Suprapubic skin (tissue), 4 donors: ENCODE results near the gene PIGV. TPM values are rescaled to one million over a fixed set of nuclear protein-coding genes. Genes with fewer than 3 reads are reported as not detected.
"Not testable (repeated sequence)": the region's sequence is repeated elsewhere in the genome, so short reads cannot be mapped to it uniquely, and the experiment has no call there.

Experiments
- DNase-seq, 2 donors: peaks; one replicate each; pipeline ENCODE4 v3.0.0-alpha.2; 2019; ENCODE audit warnings: low spot score in 2 of 2
- H3K27ac ChIP-seq: fragments of 200-600 bp; sonication (generic); one replicate; pipeline ENCODE4 v1.5.1; 2019
- H3K27me3 ChIP-seq: fragments of 200-600 bp; sonication (generic); one replicate; pipeline ENCODE4 v1.5.1; 2019
- H3K36me3 ChIP-seq: fragments of 200-600 bp; sonication (generic); one replicate; pipeline ENCODE4 v1.5.1; 2019
- H3K4me1 ChIP-seq: fragments of 200-600 bp; sonication (generic); one replicate; pipeline ENCODE4 v1.5.1; 2019
- H3K4me3 ChIP-seq: fragments of 200-600 bp; sonication (generic); one replicate; pipeline ENCODE4 v1.5.1; 2019; ENCODE audit warnings: mild to moderate bottlenecking
- H3K9me3 ChIP-seq: fragments of 200-600 bp; sonication (generic); one replicate; pipeline ENCODE4 v1.5.1; 2019
- CTCF ChIP-seq, 2 donors: fragments of 200-600 bp in 1 of 2; fragments of 450-650 bp in 1 of 2; sonication (generic) in 1 of 2; IDR thresholded peaks; one replicate each; pipeline ENCODE4 v1.5.1; 2016 to 2019; ENCODE audit warnings: antibody characterized with exemption in 2 of 2, mild to moderate bottlenecking in 1 of 2, moderate library complexity in 1 of 2
- EP300 ChIP-seq: sonication (generic); formaldehyde crosslinking; IDR thresholded peaks from one replicate; pipeline ENCODE4 v1.6.1; 2017; ENCODE audit warnings: antibody characterized with exemption
- POLR2A ChIP-seq, 2 donors: fragments of 450-650 bp; IDR thresholded peaks; one replicate each; pipeline ENCODE4 v1.6.1; 2017; ENCODE audit warnings: antibody characterized with exemption in 2 of 2, mild to moderate bottlenecking in 2 of 2, moderate library complexity in 2 of 2
- POLR2AphosphoS5 ChIP-seq, 3 donors: sonication (generic); formaldehyde crosslinking; IDR thresholded peaks; one replicate each; pipeline ENCODE4 v1.6.1; 2017; ENCODE audit warnings: antibody characterized with exemption in 3 of 3
- WGBS: methylation state at CpG from one replicate; pipeline ENCODE4 v1.1.5; 2018; 5-methylcytosine and 5-hydroxymethylcytosine counted together
- total RNA-seq, 4 donors: library from RNA; depleted of rRNA; stranded (reverse); fragments of >200 nt; gene quantifications; one replicate each; pipeline ENCODE4 v1.1.0, GENCODE V29; 2016

Gene PIGV
- total RNA-seq, 4 donors from 2014 or later: 15.9 to 31.5 (median 25.6) TPM

GRCh38 chr1:26791626-26792025, 3.9 kb downstream of the PIGV start:
- Histone ChIP-seq H3K4me1 (peaks cover 18% of the 10 kb centered on the region), H3K36me3 (peaks cover 23% of the 10 kb centered on the region), H3K27me3 (no peaks in the 10 kb centered on the region), H3K9me3 (no peaks in the 10 kb centered on the region), H3K4me3 (no peak overlapping the region), H3K27ac (no peak overlapping the region)
- WGBS: 72% methylated on average over 3 of the region's 3 CpGs
- no peak for DNase-seq
- TF ChIP-seq EP300: no peak
- TF ChIP-seq CTCF (IDR thresholded peaks at IDR 0.05): no peak
- no peak for TF ChIP-seq POLR2A (IDR thresholded peaks at IDR 0.05)
- TF ChIP-seq POLR2AphosphoS5 (IDR thresholded peaks at IDR 0.05): no peak

- no peaks in the 10 kb centered on the region for H3K27me3 ChIP-seq
- TF ChIP-seq POLR2A (IDR thresholded peaks at IDR 0.05): no peak
- TF ChIP-seq EP300: no peak
- TF ChIP-seq CTCF (IDR thresholded peaks at IDR 0.05): no peak
- peaks cover 12% of the 10 kb centered on the region for H3K4me1 ChIP-seq
- no peak overlapping the region for H3K4me3 ChIP-seq
- H3K27ac ChIP-seq: no peak overlapping the region
- 93% methylated on average over 2 of the region's 2 CpGs for WGBS
- H3K36me3 ChIP-seq: peaks cover 27% of the 10 kb centered on the region
- no peak for DNase-seq
- H3K9me3 ChIP-seq: no peaks in the 10 kb centered on the region
These were observed 5.2 kb downstream of the PIGV start for GRCh38 chr1:26792924-26793323.

GRCh38 chr1:26794391-26794790, 6.6 kb downstream of the PIGV start:
- H3K9me3 ChIP-seq: no peaks in the 10 kb centered on the region
- peaks cover 27% of the 10 kb centered on the region for H3K36me3 ChIP-seq
- H3K4me3 ChIP-seq: no peak overlapping the region
- 84% methylated on average over 5 of the region's 5 CpGs for WGBS
- TF ChIP-seq EP300 (no peak), POLR2A (IDR thresholded peaks at IDR 0.05) (no peak), POLR2AphosphoS5 (IDR thresholded peaks at IDR 0.05) (no peak), CTCF (IDR thresholded peaks at IDR 0.05) (no peak)
- H3K27ac ChIP-seq: no peak overlapping the region
- H3K4me1 ChIP-seq: peaks cover 13% of the 10 kb centered on the region
- H3K27me3 ChIP-seq: no peaks in the 10 kb centered on the region
- no peak for DNase-seq

GRCh38 chr1:26797627-26798026, 9.9 kb downstream of the PIGV start:
- no peak for TF ChIP-seq POLR2A (IDR thresholded peaks at IDR 0.05)
- no peak for TF ChIP-seq EP300
- no peak for TF ChIP-seq CTCF (IDR thresholded peaks at IDR 0.05)
- no peak for TF ChIP-seq POLR2AphosphoS5 (IDR thresholded peaks at IDR 0.05)
- DNase-seq: no peak
- peaks cover 27% of the 10 kb centered on the region for H3K36me3 ChIP-seq
- no peak overlapping the region for H3K4me3 ChIP-seq
- H3K27me3 ChIP-seq: no peaks in the 10 kb centered on the region
- H3K27ac ChIP-seq: no peak overlapping the region
- WGBS: 78% methylated on average over 2 of the region's 2 CpGs
- H3K9me3 ChIP-seq: no peaks in the 10 kb centered on the region
- peaks cover 19% of the 10 kb centered on the region for H3K4me1 ChIP-seq

- Histone ChIP-seq H3K4me1 (peaks cover 19% of the 10 kb centered on the region), H3K36me3 (peaks cover 12% of the 10 kb centered on the region), H3K4me3 (peak overlapping the region; percentile 9), H3K27me3 (no peaks in the 10 kb centered on the region), H3K27ac (peak overlapping the region; percentile 54), H3K9me3 (no peaks in the 10 kb centered on the region)
- TF ChIP-seq POLR2AphosphoS5 (IDR thresholded peaks at IDR 0.05): no peak
- no peak for TF ChIP-seq CTCF (IDR thresholded peaks at IDR 0.05)
- no peak for TF ChIP-seq EP300
- TF ChIP-seq POLR2A (IDR thresholded peaks at IDR 0.05): no peak
- WGBS: 49% methylated on average over 5 of the region's 5 CpGs
- DNase-seq: no peak
These were observed 11.9 kb downstream of the PIGV start for GRCh38 chr1:26799479-26800142.

GRCh38 chr1:26803932-26804331, 16.2 kb downstream of the PIGV start:
- not testable (repeated sequence) for H3K36me3 ChIP-seq, H3K9me3 ChIP-seq, H3K4me3 ChIP-seq, H3K27me3 ChIP-seq, H3K27ac ChIP-seq, DNase-seq
- 93% methylated on average over 8 of the region's 36 CpGs for WGBS
- H3K4me1 ChIP-seq: peaks cover 21% of the 10 kb centered on the region
